ENCODE measurements around the gene LUZP2.
"Not testable (repeated sequence)": the region's sequence is repeated elsewhere in the genome, so short reads cannot be mapped to it uniquely, and the experiment has no call there.

The LUZP2 gene

GRCh38 chr11:24837112-24837511, 340.3 kb downstream of the LUZP2 start:
- DNase-seq: no peak

- DNase-seq: no peak
These were observed 345.5 kb downstream of the LUZP2 start for GRCh38 chr11:24842308-24842707.

- no peak for DNase-seq
These were observed 347.6 kb downstream of the LUZP2 start for GRCh38 chr11:24844406-24844805.

- DNase-seq: no peak
These were observed 352.0 kb downstream of the LUZP2 start for GRCh38 chr11:24848857-24849256.

GRCh38 chr11:24855951-24856350, 359.1 kb downstream of the LUZP2 start:
- DNase-seq: no peak

GRCh38 chr11:24859801-24860300, 363.0 kb downstream of the LUZP2 start:
- DNase-seq: no peak

- DNase-seq: no peak
These were observed 364.6 kb downstream of the LUZP2 start for GRCh38 chr11:24861440-24861839.

- no peak for DNase-seq
These were observed 369.9 kb downstream of the LUZP2 start for GRCh38 chr11:24866743-24867142.

- DNase-seq: no peak
These were observed 373.2 kb downstream of the LUZP2 start for GRCh38 chr11:24870048-24870447.

- no peak for DNase-seq
These were observed 375.3 kb downstream of the LUZP2 start for GRCh38 chr11:24872186-24872585.

- DNase-seq: no peak
These were observed 375.9 kb downstream of the LUZP2 start for GRCh38 chr11:24872651-24873311.

- DNase-seq: no peak
These were observed 384.1 kb downstream of the LUZP2 start for GRCh38 chr11:24880962-24881361.

GRCh38 chr11:24885580-24886173, 388.8 kb downstream of the LUZP2 start:
- DNase-seq: no peak

GRCh38 chr11:24886880-24887619, 390.2 kb downstream of the LUZP2 start:
- DNase-seq: no peak

- DNase-seq: no peak
These were observed 393.6 kb downstream of the LUZP2 start for GRCh38 chr11:24890426-24890825.

- not testable (repeated sequence) for DNase-seq
These were observed 395.1 kb downstream of the LUZP2 start for GRCh38 chr11:24891845-24892492.

- DNase-seq: no peak
These were observed 399.4 kb downstream of the LUZP2 start for GRCh38 chr11:24896118-24896835.

GRCh38 chr11:24900514-24900913, 403.7 kb downstream of the LUZP2 start:
- no peak for DNase-seq

- no peak for DNase-seq
These were observed 404.2 kb downstream of the LUZP2 start for GRCh38 chr11:24900960-24901549.

GRCh38 chr11:24903555-24903954, 406.7 kb downstream of the LUZP2 start:
- DNase-seq: no peak

- no peak for DNase-seq
These were observed 428.2 kb downstream of the LUZP2 start for GRCh38 chr11:24925091-24925490.

Measured in NCI-H2029 treated with DMSO at 0.1 percent for 48 hours (cell line).